SK-N-SH (cell line): ENCODE results near the gene FBN2.

Source experiments
- ELF1 ChIP-seq: IDR thresholded peaks from 2 replicates; pipeline ENCODE4 v1.4.0; 2012
- EP300 ChIP-seq, 2 experiments: IDR thresholded peaks; 2 replicates each; pipeline versions ENCODE4 v1.4.0 to v1.6.1; 2012; ENCODE audit warnings: borderline replicate concordance in 1 of 2, low read depth in 1 of 2, low read length in 1 of 2
- EZH2phosphoT487 ChIP-seq: fragments of 200-600 bp; sonication (generic); IDR thresholded peaks from 2 replicates; pipeline ENCODE4 v1.6.1; 2017; ENCODE audit warnings: low read depth, mixed run types, mild to moderate bottlenecking, antibody characterized with exemption, moderate library complexity, borderline replicate concordance
- MAX ChIP-seq: IDR thresholded peaks from 2 replicates; pipeline ENCODE4 v1.4.0; 2012; ENCODE audit warnings: low read depth
- MEF2A ChIP-seq: IDR thresholded peaks from 2 replicates; pipeline ENCODE4 v1.4.0; 2012; ENCODE audit warnings: low read depth, borderline replicate concordance
- MXI1 ChIP-seq: IDR thresholded peaks from 2 replicates; pipeline ENCODE4 v1.6.1; 2012; ENCODE audit warnings: mild to moderate bottlenecking, low read depth, low read length, improper control_type of control experiment
- POLR2AphosphoS5 ChIP-seq: IDR thresholded peaks from 2 replicates; pipeline ENCODE4 v1.6.1; 2012; ENCODE audit warnings: low read depth, low read length
- RAD21 ChIP-seq: IDR thresholded peaks from 2 replicates; pipeline ENCODE4 v1.6.1; 2012; ENCODE audit warnings: mild to moderate bottlenecking, low read length
- SIN3A ChIP-seq: IDR thresholded peaks from 2 replicates; pipeline ENCODE4 v1.6.1; 2012; ENCODE audit warnings: low read depth, mild to moderate bottlenecking, low read length, moderate library complexity, borderline replicate concordance
- TEAD4 ChIP-seq: IDR thresholded peaks from 2 replicates; pipeline ENCODE4 v1.4.0; 2012; ENCODE audit warnings: mild to moderate bottlenecking, borderline replicate concordance; ENCODE audit not compliant: insufficient read depth
- YY1 ChIP-seq: IDR thresholded peaks from 2 replicates; pipeline ENCODE4 v1.4.0; 2012; ENCODE audit warnings: low read depth, mild to moderate bottlenecking
- TF ChIP-seq, protein P1 (sequence below): fragments of 200-600 bp; sonication (generic); IDR thresholded peaks from 2 replicates; pipeline ENCODE4 v1.6.1; 2017; ENCODE audit warnings: antibody characterized with exemption, mild to moderate bottlenecking, moderate library complexity
- TF ChIP-seq, protein P2 (sequence below): IDR thresholded peaks from 2 replicates; pipeline ENCODE4 v1.4.0; 2012; ENCODE audit warnings: low read depth, borderline replicate concordance
- TF ChIP-seq, protein P3 (sequence below): IDR thresholded peaks from 2 replicates; pipeline ENCODE4; 2012

DNA sequence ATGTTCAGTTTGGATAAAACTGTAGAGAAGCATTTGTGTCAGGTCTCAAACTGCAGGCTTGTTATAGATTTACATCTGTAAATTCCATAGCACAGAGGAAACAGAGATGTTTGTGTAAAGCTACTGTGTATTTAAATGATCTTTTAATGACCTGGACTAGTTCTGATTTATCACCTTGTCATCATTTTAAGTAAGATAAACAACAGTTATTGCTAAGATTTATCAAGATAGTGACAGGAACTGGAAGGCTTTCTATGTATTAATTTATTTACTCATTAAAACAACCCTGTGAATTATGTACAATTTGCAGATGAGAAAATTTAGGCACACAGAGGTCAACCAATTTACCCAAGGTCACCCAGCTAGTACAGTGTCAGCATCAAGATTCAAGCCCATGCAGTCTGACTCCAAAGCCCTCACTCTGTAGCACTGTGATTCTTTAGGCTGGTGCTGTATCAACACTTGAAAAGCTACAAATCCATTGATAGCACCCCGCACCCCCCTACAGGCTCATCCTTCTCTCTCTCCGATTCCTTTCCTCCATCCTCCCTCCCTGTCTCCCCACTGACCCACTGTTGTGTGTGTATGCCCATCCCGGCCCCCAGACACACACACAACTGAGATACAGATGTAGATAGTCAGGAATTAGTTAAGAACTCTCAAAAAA, 184.5 kb downstream of the FBN2 start:
- no peak for TF ChIP-seq YY1
- no peak for TF ChIP-seq TEAD4
- TF ChIP-seq, protein P1, sequence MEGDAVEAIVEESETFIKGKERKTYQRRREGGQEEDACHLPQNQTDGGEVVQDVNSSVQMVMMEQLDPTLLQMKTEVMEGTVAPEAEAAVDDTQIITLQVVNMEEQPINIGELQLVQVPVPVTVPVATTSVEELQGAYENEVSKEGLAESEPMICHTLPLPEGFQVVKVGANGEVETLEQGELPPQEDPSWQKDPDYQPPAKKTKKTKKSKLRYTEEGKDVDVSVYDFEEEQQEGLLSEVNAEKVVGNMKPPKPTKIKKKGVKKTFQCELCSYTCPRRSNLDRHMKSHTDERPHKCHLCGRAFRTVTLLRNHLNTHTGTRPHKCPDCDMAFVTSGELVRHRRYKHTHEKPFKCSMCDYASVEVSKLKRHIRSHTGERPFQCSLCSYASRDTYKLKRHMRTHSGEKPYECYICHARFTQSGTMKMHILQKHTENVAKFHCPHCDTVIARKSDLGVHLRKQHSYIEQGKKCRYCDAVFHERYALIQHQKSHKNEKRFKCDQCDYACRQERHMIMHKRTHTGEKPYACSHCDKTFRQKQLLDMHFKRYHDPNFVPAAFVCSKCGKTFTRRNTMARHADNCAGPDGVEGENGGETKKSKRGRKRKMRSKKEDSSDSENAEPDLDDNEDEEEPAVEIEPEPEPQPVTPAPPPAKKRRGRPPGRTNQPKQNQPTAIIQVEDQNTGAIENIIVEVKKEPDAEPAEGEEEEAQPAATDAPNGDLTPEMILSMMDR: no peak
- no peak for TF ChIP-seq MXI1
- no peak for TF ChIP-seq EZH2phosphoT487
- TF ChIP-seq MAX: no peak
- no peak for TF ChIP-seq RAD21
- TF ChIP-seq POLR2AphosphoS5: no peak
- TF ChIP-seq ELF1: no peak
- TF ChIP-seq SIN3A: no peak
- TF ChIP-seq EP300 (IDR thresholded peaks at IDR 0.05; ENCODE audit: borderline replicate concordance in 1 of 2, low read depth in 1 of 2, low read length in 1 of 2): no peak
- TF ChIP-seq MEF2A: no peak
- TF ChIP-seq, protein P2, sequence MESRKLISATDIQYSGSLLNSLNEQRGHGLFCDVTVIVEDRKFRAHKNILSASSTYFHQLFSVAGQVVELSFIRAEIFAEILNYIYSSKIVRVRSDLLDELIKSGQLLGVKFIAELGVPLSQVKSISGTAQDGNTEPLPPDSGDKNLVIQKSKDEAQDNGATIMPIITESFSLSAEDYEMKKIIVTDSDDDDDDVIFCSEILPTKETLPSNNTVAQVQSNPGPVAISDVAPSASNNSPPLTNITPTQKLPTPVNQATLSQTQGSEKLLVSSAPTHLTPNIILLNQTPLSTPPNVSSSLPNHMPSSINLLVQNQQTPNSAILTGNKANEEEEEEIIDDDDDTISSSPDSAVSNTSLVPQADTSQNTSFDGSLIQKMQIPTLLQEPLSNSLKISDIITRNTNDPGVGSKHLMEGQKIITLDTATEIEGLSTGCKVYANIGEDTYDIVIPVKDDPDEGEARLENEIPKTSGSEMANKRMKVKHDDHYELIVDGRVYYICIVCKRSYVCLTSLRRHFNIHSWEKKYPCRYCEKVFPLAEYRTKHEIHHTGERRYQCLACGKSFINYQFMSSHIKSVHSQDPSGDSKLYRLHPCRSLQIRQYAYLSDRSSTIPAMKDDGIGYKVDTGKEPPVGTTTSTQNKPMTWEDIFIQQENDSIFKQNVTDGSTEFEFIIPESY: no peak
- TF ChIP-seq, protein P3, sequence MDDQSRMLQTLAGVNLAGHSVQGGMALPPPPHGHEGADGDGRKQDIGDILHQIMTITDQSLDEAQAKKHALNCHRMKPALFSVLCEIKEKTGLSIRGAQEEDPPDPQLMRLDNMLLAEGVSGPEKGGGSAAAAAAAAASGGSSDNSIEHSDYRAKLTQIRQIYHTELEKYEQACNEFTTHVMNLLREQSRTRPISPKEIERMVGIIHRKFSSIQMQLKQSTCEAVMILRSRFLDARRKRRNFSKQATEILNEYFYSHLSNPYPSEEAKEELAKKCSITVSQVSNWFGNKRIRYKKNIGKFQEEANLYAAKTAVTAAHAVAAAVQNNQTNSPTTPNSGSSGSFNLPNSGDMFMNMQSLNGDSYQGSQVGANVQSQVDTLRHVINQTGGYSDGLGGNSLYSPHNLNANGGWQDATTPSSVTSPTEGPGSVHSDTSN: no peak
